ENCODE results near the gene RGS7BP.

GRCh38 chr5:64595031-64595855 is 89.4 kb downstream of the RGS7BP start:
- TF ChIP-seq CTCF (conservative IDR thresholded peaks at IDR 0.05; ENCODE audit: low read depth in 2 of 2) (peak; percentile 67 to 71), POLR2AphosphoS5 (IDR thresholded peaks at IDR 0.05; ENCODE audit: low read depth) (no peak), REST (IDR thresholded peaks at IDR 0.05; ENCODE audit: unreplicated experiment) (no peak), EZH2 (IDR thresholded peaks at IDR 0.05; ENCODE audit: low read depth, unreplicated experiment) (no peak)

All from GM23338 (cell line).